Activated CD4-positive, alpha-beta T cell treated with anti-CD3 and anti-CD28 coated beads for 36 hours (primary cell): ENCODE data around the gene THSD7B. TPM values are rescaled to one million over a fixed set of nuclear protein-coding genes. Genes with fewer than 3 reads are reported as not detected.

Experiments
- ATAC-seq: fragments of 200-7000 bp; cut with Tn5 transposase; one replicate; pipeline ENCODE4 v1.10.0; 2021; ENCODE audit warnings: mild to moderate bottlenecking, moderate library complexity
- CTCF ChIA-PET: fragments of 350-600 bp; sonication (Branson Sonifier 250); formaldehyde crosslinking; loops from one replicate; lab custom pipeline; 2021; ENCODE audit warnings: antibody characterized with exemption; lab: Charles Lee
- POLR2A ChIA-PET: fragments of 350-600 bp; sonication (Branson Sonifier 250); formaldehyde crosslinking; loops from one replicate; lab custom pipeline; 2021; ENCODE audit warnings: antibody characterized with exemption, inconsistent platforms; lab: Charles Lee
- DNase-seq: peaks from one replicate; pipeline ENCODE4 v3.0.0-alpha.2; 2020
- H3K27ac Mint-ChIP-seq: one replicate; pipeline ENCODE4 v1.8.0; 2021; ENCODE audit warnings: mixed read lengths
- H3K27me3 Mint-ChIP-seq: one replicate; pipeline ENCODE4 v1.8.0; 2021; ENCODE audit warnings: mixed read lengths
- H3K36me3 Mint-ChIP-seq: one replicate; pipeline ENCODE4 v1.8.0; 2021; ENCODE audit warnings: low read depth, mixed read lengths
- H3K4me1 Mint-ChIP-seq: one replicate; pipeline ENCODE4 v1.8.0; 2021; ENCODE audit warnings: mixed read lengths
- H3K4me3 Mint-ChIP-seq: one replicate; pipeline ENCODE4 v1.8.0; 2021; ENCODE audit warnings: mild to moderate bottlenecking, moderate library complexity, mixed read lengths
- H3K9me3 Mint-ChIP-seq: one replicate; pipeline ENCODE4 v1.8.0; 2021; ENCODE audit warnings: low read depth, mixed read lengths
- intact Hi-C, 2 experiments: fragments of 100-400 bp; cut with DNase I in 1 of 2; cut with micrococcal nuclease in 1 of 2; formaldehyde crosslinking; loops; one replicate each; pipeline versions ENCODE4 v1.14.2 to v1.15.1; 2022 to 2024; cut with DNase I, micrococcal nuclease
- total RNA-seq, 2 experiments: library from RNA; stranded (reverse); gene quantifications; one replicate each; pipeline ENCODE4 v1.2.3, GENCODE V29; 2021

The THSD7B gene
- total RNA-seq, 2 experiments from 2014 or later, result not detected

DNA sequence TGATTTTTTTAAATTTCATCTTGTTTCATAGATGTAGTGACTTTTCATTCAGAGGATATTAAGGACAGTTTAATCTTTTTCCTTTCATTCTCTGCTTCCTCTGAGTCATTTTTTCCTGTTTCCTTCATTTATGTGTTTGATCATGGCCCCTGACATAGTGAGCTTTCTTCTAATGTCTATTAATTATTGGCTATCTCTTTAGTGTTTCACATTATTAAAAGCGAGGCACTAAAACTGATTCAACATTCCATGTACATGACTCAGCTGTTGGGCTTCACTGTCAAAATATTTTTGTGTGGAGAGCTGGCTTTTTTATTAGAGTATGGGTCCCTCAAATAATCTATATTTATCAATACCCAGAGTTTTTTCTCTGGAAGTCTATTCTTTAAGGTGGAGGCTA is 125.8 kb downstream of the THSD7B start:
- Mint-ChIP-seq H3K4me1 (no peaks in the 10 kb centered on the region), H3K27ac (no peak overlapping the region), H3K4me3 (no peak overlapping the region), H3K9me3 (no peaks in the 10 kb centered on the region), H3K27me3 (no peaks in the 10 kb centered on the region), H3K36me3 (no peaks in the 10 kb centered on the region)
- CTCF ChIA-PET, result interaction anchor here (0.6 kb wide), 1 partner anchor 619 kb away, joined by 4 read pairs; no protein-coding TSS in a partner anchor
- DNase-seq (no peak), ATAC-seq (no peak)
- intact Hi-C loops, result no loop called here
- POLR2A ChIA-PET, result no interaction called here

DNA sequence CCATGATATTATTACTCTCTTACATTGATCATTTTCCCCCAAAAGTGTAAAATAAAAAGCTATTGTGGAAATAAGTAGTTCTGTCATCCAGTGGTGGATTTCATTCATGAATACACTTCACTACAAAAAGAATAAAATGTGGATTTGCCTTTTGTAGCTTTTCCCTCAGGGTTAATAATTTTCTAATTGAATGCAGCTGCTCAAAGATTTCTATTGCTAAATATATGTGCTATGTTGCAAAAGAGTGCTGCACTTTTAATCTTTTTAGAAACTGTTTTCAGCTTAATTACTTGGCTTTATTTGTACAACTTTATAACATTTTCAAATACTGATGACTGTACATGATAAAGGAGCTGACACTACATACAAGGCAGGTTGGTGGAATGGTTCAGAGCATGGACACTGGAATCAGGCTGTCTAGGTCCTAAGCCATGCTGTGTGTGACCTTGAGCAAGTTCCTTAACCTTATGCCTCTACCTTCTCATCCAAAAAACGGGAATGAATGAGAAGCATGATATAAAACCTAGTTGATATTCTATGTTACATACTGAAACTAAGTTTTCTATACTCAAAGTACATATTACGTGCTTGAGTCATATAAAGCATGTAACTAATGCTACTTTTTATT is 128.8 kb downstream of the THSD7B start:
- no peaks in the 10 kb centered on the region for H3K4me1 Mint-ChIP-seq
- no peak overlapping the region for H3K4me3 Mint-ChIP-seq
- ChIA-PET CTCF (no interaction called here), POLR2A (no interaction called here)
- intact Hi-C loops, result no loop called here
- no peak for ATAC-seq
- H3K9me3 Mint-ChIP-seq, result no peaks in the 10 kb centered on the region
- no peak overlapping the region for H3K27ac Mint-ChIP-seq
- no peaks in the 10 kb centered on the region for H3K27me3 Mint-ChIP-seq
- H3K36me3 Mint-ChIP-seq, result no peaks in the 10 kb centered on the region
- no peak for DNase-seq

DNA sequence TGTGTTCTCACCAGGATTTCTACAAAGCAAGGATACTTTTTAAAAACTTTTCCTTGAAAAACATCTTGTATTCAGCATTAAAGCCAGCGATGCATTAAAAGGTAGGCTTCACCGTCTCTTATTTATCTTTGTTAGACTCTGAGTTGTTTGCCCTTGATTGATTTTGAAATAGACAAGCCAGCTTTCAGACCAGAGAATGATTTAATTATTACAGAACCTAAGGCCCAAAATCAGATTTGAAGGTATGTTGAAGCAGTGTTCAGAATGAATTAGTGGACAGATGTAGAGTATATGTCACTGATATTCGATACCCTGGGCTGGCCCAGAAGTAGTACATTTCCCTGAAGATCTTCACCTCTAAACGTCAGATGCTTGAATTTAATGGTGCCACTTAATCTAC is 136.4 kb downstream of the THSD7B start:
- no peaks in the 10 kb centered on the region for H3K9me3 Mint-ChIP-seq
- ChIA-PET POLR2A (no interaction called here), CTCF (no interaction called here)
- no peaks in the 10 kb centered on the region for H3K27me3 Mint-ChIP-seq
- ATAC-seq (no peak), DNase-seq (no peak)
- no peaks in the 10 kb centered on the region for H3K36me3 Mint-ChIP-seq
- intact Hi-C loops, result no loop called here
- H3K4me1 Mint-ChIP-seq, result no peaks in the 10 kb centered on the region
- no peak overlapping the region for H3K4me3 Mint-ChIP-seq
- no peak overlapping the region for H3K27ac Mint-ChIP-seq

DNA sequence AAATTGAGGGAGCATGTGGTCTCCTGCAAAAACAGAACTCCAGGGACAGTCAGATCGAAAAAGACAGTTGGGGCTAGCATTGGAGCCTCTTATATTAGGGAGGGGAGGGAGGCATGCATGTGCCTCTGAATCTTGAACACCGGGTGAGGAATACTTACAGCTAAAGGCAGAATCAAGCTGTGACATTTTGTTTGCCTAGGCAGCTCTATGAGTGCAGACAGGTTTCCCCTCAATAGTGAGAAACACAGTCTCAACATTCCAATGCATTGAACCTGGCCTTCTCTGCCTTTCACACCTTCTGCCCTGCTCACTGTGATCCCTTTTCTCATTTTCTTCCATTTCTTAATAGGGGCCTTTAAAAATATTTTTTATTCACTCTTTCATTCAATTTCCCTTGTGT is 140.4 kb downstream of the THSD7B start:
- no peak for ATAC-seq
- no peaks in the 10 kb centered on the region for H3K4me1 Mint-ChIP-seq

DNA sequence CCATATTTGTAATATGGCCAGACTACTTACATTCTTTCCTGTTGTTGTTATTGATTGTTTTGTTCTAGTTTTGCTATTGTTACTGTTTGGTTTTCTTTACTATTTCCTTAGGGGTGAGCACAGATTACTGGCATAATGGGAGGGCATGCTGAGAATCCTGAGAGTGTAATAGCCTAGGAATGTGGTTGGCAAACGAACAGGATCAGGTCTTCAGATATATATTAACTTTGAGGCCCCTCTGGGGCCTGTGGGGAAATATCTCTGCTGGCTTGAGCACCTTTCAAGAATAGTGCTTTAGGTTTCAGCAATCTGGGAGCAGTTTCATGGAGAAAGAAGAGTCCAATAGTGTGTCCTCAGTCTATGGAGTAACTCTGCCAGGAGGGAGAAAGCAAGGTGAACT is 144.4 kb downstream of the THSD7B start:
- H3K4me1 Mint-ChIP-seq, result no peaks in the 10 kb centered on the region
- H3K27ac Mint-ChIP-seq, result no peak overlapping the region
- intact Hi-C loops, result no loop called here
- no peaks in the 10 kb centered on the region for H3K36me3 Mint-ChIP-seq
- no peaks in the 10 kb centered on the region for H3K27me3 Mint-ChIP-seq
- ChIA-PET CTCF (no interaction called here), POLR2A (no interaction called here)
- no peak for DNase-seq
- peaks cover 3% of the 10 kb centered on the region for H3K9me3 Mint-ChIP-seq
- no peak for ATAC-seq
- no peak overlapping the region for H3K4me3 Mint-ChIP-seq

More for the DNA sequence above, 140.4 kb downstream of the THSD7B start:
- CTCF ChIA-PET, result no interaction called here
- no peaks in the 10 kb centered on the region for H3K9me3 Mint-ChIP-seq
- H3K27ac Mint-ChIP-seq, result no peak overlapping the region
- DNase-seq, result no peak
- intact Hi-C loops, result no loop called here
- no peaks in the 10 kb centered on the region for H3K27me3 Mint-ChIP-seq
- no peaks in the 10 kb centered on the region for H3K36me3 Mint-ChIP-seq
- POLR2A ChIA-PET, result no interaction called here
- no peak overlapping the region for H3K4me3 Mint-ChIP-seq

DNA sequence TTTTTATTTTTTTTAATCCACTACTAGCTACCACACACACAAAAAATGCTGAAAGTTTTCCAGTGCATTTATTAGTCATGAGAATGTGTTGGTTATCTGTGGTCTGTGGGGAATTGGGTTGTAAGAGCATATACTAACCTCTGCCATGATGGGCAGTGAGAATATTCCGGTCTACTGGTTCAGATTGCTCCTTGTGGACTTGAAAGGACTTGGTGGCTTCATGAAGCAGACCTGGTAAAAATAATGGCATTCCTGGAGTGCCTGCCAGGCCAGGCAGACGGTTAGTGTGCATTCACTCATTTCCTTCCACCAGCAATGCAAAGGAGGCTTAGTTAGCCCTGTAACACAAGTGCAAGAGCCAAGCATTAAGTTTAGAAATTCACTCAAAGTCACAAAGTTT is 150.8 kb downstream of the THSD7B start:
- DNase-seq (no peak), ATAC-seq (no peak)
- intact Hi-C loops, result no loop called here
- ChIA-PET POLR2A (no interaction called here), CTCF (no interaction called here)
- no peak overlapping the region for H3K27ac Mint-ChIP-seq
- peaks cover 3% of the 10 kb centered on the region for H3K9me3 Mint-ChIP-seq
- no peaks in the 10 kb centered on the region for H3K36me3 Mint-ChIP-seq
- no peaks in the 10 kb centered on the region for H3K4me1 Mint-ChIP-seq
- no peaks in the 10 kb centered on the region for H3K27me3 Mint-ChIP-seq
- no peak overlapping the region for H3K4me3 Mint-ChIP-seq

DNA sequence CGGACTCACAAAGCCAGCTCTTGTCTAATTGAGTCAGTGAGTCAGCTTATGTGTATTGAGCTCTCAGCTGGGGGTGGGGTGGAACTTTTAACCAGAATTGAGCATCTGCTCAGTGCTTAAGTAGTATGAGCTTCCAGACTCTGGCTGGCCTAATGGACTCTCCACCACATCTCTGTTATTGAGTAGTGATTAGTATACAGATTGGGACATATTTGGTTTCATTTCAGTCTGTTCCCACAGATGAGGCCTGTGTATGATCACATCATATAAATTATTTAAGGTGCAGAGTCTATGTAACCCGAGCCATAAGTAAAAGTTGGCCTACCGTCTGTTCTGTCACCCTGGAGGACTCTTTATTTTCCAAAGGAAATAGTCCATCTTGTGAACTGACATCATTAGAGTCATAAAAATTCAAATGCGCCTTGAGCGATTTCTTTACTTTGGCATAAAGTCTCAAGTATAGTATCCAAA is 152.1 kb downstream of the THSD7B start:
- CTCF ChIA-PET, result no interaction called here
- H3K9me3 Mint-ChIP-seq, result peaks cover 1% of the 10 kb centered on the region
- no peaks in the 10 kb centered on the region for H3K36me3 Mint-ChIP-seq
- no peak overlapping the region for H3K4me3 Mint-ChIP-seq
- H3K27me3 Mint-ChIP-seq, result no peaks in the 10 kb centered on the region
- POLR2A ChIA-PET, result no interaction called here
- DNase-seq, result no peak
- no peaks in the 10 kb centered on the region for H3K4me1 Mint-ChIP-seq
- no peak overlapping the region for H3K27ac Mint-ChIP-seq
- no peak for ATAC-seq
- intact Hi-C loops, result no loop called here

DNA sequence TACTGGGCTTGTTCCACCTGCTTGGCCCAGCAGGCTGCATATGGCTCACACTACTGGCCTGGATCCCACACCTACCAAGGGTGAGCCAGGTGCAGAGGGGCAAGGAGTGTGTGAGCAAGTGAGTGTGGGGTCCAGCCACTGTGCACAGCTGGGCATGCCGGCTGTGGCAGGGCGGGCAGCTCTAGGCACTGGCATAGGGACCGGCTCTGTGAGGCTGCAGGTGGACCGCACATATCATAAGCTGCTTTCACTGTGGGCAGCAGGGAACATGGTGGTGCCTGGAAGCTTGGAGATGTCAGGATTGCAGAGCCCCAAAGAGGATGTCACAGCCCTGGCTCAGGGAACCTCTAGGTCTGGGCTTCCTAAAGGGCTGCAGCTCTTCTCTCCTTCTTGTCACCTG is 154.3 kb downstream of the THSD7B start:
- H3K9me3 Mint-ChIP-seq, result no peaks in the 10 kb centered on the region
- CTCF ChIA-PET, result no interaction called here
- H3K4me3 Mint-ChIP-seq, result no peak overlapping the region
- no peaks in the 10 kb centered on the region for H3K36me3 Mint-ChIP-seq
- DNase-seq (no peak), ATAC-seq (no peak)
- H3K27ac Mint-ChIP-seq, result no peak overlapping the region
- H3K27me3 Mint-ChIP-seq, result no peaks in the 10 kb centered on the region
- H3K4me1 Mint-ChIP-seq, result no peaks in the 10 kb centered on the region
- intact Hi-C loops, result no loop called here
- POLR2A ChIA-PET, result no interaction called here

DNA sequence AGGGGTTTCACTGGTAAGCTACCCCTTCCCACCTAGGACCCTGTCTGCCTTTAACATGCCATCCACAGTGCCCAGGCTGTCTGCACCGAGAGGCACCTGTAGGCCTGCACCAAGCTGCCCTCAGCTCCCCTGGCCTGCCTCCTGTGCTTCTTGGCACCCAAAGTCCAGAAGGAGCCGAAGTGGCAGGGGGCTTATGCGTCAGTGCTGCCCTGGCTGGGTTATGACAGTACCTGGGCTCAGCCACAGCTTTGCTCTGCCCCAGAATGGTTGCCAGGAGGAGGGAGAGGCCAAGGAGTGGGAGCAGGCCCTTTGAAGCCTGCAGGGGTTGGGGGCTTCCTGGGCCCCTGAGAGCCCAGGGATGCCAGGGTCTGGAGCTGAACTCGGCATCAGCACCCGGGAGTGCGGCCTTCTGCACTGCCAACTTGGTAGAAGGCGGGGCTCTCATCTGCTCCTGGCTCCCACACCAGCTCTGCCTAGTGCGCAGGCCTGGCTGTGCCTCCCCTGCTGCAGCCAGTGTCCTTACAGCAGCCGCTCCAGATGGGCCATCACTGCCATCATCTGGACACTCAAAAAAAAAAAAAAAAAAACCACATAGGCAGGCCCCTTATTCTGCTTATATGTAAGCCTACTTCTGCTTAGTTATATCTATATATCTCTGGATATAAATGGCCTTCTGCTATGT is 155.4 kb downstream of the THSD7B start:
- H3K36me3 Mint-ChIP-seq, result no peaks in the 10 kb centered on the region
- no peaks in the 10 kb centered on the region for H3K4me1 Mint-ChIP-seq
- ATAC-seq, result no peak
- H3K4me3 Mint-ChIP-seq, result no peak overlapping the region
- H3K9me3 Mint-ChIP-seq, result no peaks in the 10 kb centered on the region
- POLR2A ChIA-PET, result no interaction called here
- intact Hi-C loops, result no loop called here
- no peak for DNase-seq
- no peak overlapping the region for H3K27ac Mint-ChIP-seq
- H3K27me3 Mint-ChIP-seq, result no peaks in the 10 kb centered on the region
- CTCF ChIA-PET, result no interaction called here

DNA sequence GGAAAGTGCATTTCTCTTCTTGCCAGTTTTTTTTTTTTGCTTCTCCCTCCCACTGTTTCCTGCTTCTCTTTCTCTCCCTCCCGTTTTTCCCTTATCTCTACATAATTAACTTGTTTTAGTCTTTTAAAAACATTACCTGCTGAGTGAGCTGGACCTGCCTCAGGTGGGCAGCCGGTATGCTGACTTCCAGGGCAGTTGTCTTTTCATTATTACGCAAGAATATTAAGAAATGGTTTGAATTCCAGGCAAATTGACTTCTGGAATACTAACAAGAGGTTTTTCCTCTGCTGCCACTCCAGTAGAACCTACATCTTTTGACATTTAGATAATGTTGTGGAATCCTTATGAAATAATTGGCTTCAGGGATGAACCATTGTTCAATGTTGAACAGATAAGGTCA is 161.8 kb downstream of the THSD7B start:
- intact Hi-C loops, result no loop called here
- DNase-seq, result no peak
- Mint-ChIP-seq H3K27me3 (no peaks in the 10 kb centered on the region), H3K9me3 (no peaks in the 10 kb centered on the region), H3K4me1 (no peaks in the 10 kb centered on the region), H3K27ac (no peak overlapping the region), H3K36me3 (no peaks in the 10 kb centered on the region), H3K4me3 (no peak overlapping the region)
- ChIA-PET POLR2A (no interaction called here), CTCF (interaction anchor here (1.2 kb wide), 1 partner anchor 13 kb away, joined by 3 read pairs; no protein-coding TSS in a partner anchor)
- ATAC-seq, result no peak

DNA sequence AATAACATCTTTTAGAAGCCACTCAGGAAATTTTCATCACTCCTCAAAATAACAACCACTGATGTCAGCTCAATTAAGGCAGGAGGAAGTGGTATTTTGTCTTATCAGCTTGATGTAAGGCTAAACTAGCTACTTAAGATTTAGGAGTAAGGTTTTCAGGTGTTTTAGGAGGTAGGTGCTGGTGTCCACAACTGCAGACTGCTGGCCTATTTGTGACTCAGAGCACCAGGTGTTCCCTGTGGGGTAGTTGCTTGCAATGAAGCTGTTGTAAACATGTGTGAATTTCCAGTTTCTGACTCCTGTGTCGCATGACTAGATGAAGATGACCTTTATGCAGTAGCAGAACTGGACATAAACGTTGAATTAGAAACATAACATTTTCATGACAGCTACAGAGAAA is 164.2 kb downstream of the THSD7B start:
- CTCF ChIA-PET, result no interaction called here

DNA sequence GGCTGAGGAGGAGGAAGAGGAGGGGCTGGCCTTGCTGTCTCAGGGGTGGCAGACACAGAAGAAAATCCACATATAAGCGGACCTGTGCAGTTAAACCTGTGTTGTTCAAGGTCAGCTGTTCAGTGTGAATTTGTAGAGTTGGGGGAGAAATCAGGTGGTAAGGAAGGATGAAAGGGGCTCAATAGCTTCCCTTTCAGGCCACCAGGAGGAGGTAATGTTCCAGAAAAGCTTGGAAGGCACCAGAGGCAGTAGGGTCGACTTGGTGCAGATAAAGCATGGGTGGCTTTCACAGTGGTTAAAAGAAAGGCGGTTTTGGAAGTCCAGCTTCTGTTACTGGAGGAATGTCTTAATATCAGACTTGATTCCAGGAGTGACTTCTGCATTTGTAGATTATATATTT is 167.4 kb downstream of the THSD7B start:
- H3K27me3 Mint-ChIP-seq, result no peaks in the 10 kb centered on the region
- H3K4me1 Mint-ChIP-seq, result no peaks in the 10 kb centered on the region
- POLR2A ChIA-PET, result no interaction called here
- CTCF ChIA-PET, result no interaction called here
- intact Hi-C loops, result loop anchor here in 1 of 2 experiments (5.0 kb wide), 1 partner anchor 905 kb away; no protein-coding TSS in a partner anchor
- H3K4me3 Mint-ChIP-seq, result no peak overlapping the region
- no peak overlapping the region for H3K27ac Mint-ChIP-seq
- no peaks in the 10 kb centered on the region for H3K36me3 Mint-ChIP-seq
- no peaks in the 10 kb centered on the region for H3K9me3 Mint-ChIP-seq
- no peak for ATAC-seq
- no peak for DNase-seq

More for the DNA sequence above, 164.2 kb downstream of the THSD7B start:
- Mint-ChIP-seq H3K36me3 (no peaks in the 10 kb centered on the region), H3K4me3 (no peak overlapping the region), H3K4me1 (no peaks in the 10 kb centered on the region), H3K27me3 (no peaks in the 10 kb centered on the region), H3K27ac (no peak overlapping the region), H3K9me3 (no peaks in the 10 kb centered on the region)
- DNase-seq, result no peak
- intact Hi-C loops, result no loop called here
- POLR2A ChIA-PET, result no interaction called here
- no peak for ATAC-seq
